ENCODE data around the gene TVP23C. TPM values are rescaled to one million over a fixed set of nuclear protein-coding genes. Genes with fewer than 3 reads are reported as not detected.
A peak's percentile ranks its signal among the peaks of the same experiment; 100 is the strongest.

The TVP23C gene
- total RNA-seq, 1 experiment from 2014 or later = 15.3 TPM

DNA sequence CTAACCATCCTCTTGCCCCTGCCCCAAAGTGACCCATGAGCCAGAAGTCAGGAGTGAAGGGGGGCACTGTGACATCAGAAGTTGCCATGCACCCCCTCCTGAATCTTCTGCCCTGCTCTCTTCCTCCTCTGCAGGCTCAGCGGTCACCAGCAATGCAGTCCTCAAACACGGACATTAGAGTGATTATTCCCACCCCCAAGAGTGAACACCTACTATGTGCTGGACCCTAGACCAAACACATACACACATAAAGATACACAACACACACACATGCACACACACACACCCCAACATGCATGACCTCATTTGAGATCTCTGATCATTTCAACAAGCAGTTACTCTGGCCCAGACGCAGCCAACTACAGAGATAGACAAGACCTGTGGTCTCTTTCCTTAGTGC, 95.7 kb downstream of the TVP23C start, which contains the start of gene CDRT4:
CDRT4 (minus strand) TSS at position 30 of the 400 bp plus-strand sequence. CDS start 27,383 bp downstream, outside the sequence.
- no peaks in the 10 kb centered on the region for H3K36me3 Mint-ChIP-seq (ENCODE audit: insufficient read depth, unreplicated experiment)
- POLR2A ChIA-PET = no interaction called here
- Histone ChIP-seq H3K4me3 (ENCODE audit: low read depth, low read length) (no peak within 1 kb of the TSS), H3K4me1 (no peaks in the 10 kb centered on the region), H3K27me3 (replicated peaks; ENCODE audit: control insufficient read depth, insufficient read depth, low read length) (no peaks in the 10 kb centered on the region), H3K9me3 (no peaks in the 10 kb centered on the region), H3K36me3 (ENCODE audit: control insufficient read depth, insufficient read depth, low read length) (no peaks in the 10 kb centered on the region)
- TF ChIP-seq, protein P1, sequence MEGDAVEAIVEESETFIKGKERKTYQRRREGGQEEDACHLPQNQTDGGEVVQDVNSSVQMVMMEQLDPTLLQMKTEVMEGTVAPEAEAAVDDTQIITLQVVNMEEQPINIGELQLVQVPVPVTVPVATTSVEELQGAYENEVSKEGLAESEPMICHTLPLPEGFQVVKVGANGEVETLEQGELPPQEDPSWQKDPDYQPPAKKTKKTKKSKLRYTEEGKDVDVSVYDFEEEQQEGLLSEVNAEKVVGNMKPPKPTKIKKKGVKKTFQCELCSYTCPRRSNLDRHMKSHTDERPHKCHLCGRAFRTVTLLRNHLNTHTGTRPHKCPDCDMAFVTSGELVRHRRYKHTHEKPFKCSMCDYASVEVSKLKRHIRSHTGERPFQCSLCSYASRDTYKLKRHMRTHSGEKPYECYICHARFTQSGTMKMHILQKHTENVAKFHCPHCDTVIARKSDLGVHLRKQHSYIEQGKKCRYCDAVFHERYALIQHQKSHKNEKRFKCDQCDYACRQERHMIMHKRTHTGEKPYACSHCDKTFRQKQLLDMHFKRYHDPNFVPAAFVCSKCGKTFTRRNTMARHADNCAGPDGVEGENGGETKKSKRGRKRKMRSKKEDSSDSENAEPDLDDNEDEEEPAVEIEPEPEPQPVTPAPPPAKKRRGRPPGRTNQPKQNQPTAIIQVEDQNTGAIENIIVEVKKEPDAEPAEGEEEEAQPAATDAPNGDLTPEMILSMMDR (IDR thresholded peaks at IDR 0.05; ENCODE audit: insufficient read depth in 1 of 2, low read depth in 1 of 2, low read length in 1 of 2, severe bottlenecking in 1 of 2, unreplicated experiment in 1 of 2) = no peak
- peak within 1 kb of the TSS; percentile 48 for H3K27ac Mint-ChIP-seq (ENCODE audit: unreplicated experiment)
- no peaks in the 10 kb centered on the region for H3K27me3 Mint-ChIP-seq (ENCODE audit: insufficient read depth, unreplicated experiment)
- H3K9me3 Mint-ChIP-seq (ENCODE audit: unreplicated experiment) = no peaks in the 10 kb centered on the region
- no peak within 1 kb of the TSS for H3K4me3 Mint-ChIP-seq (ENCODE audit: unreplicated experiment)
- intact Hi-C loops (cut with micrococcal nuclease; ENCODE audit: unreplicated experiment) = no loop called here
- no peak for DNase-seq
- no TSS peak for BruUV-seq (replicated peaks)
- CTCF ChIA-PET = no interaction called here
- peaks cover 16% of the 10 kb centered on the region for H3K4me1 Mint-ChIP-seq (ENCODE audit: low read depth, unreplicated experiment)

DNA sequence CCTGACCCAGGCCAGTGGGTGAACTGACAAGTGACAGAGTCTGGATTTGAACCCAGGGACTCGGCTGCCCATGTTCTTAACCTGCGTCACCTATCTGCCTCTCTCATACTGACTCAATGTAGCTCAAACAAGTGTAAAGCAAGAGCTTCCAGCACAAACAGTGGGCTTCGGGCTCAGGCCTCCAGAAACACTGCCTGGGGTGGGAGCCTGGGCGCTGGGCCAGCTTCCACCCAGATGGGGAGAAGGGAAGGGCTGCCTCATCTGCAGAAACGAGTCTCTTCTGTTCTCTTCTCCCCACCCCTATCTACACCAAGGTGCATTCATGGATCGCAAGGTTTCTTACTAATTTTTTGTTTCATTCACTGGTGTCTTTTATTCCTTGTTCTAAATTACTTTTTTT, 97.2 kb downstream of the TVP23C start:
- Mint-ChIP-seq H3K27ac (ENCODE audit: unreplicated experiment) (no peak overlapping the region), H3K9me3 (ENCODE audit: unreplicated experiment) (no peaks in the 10 kb centered on the region), H3K4me3 (ENCODE audit: unreplicated experiment) (no peak overlapping the region), H3K36me3 (ENCODE audit: insufficient read depth, unreplicated experiment) (no peaks in the 10 kb centered on the region), H3K4me1 (ENCODE audit: low read depth, unreplicated experiment) (peaks cover 16% of the 10 kb centered on the region), H3K27me3 (ENCODE audit: insufficient read depth, unreplicated experiment) (no peaks in the 10 kb centered on the region)
- H3K4me3 ChIP-seq (ENCODE audit: low read depth, low read length) = no peak overlapping the region
- no peaks in the 10 kb centered on the region for H3K27me3 ChIP-seq (replicated peaks; ENCODE audit: control insufficient read depth, insufficient read depth, low read length)
- CTCF ChIA-PET = no interaction called here
- no peaks in the 10 kb centered on the region for H3K4me1 ChIP-seq
- BruUV-seq (replicated peaks) = no TSS peak
- intact Hi-C loops (cut with micrococcal nuclease; ENCODE audit: unreplicated experiment) = no loop called here
- DNase-seq = no peak
- POLR2A ChIA-PET = no interaction called here
- H3K9me3 ChIP-seq = no peaks in the 10 kb centered on the region
- H3K36me3 ChIP-seq (ENCODE audit: control insufficient read depth, insufficient read depth, low read length) = no peaks in the 10 kb centered on the region
- TF ChIP-seq, protein P1 (IDR thresholded peaks at IDR 0.05; ENCODE audit: insufficient read depth in 1 of 2, low read depth in 1 of 2, low read length in 1 of 2, severe bottlenecking in 1 of 2, unreplicated experiment in 1 of 2) = no peak

DNA sequence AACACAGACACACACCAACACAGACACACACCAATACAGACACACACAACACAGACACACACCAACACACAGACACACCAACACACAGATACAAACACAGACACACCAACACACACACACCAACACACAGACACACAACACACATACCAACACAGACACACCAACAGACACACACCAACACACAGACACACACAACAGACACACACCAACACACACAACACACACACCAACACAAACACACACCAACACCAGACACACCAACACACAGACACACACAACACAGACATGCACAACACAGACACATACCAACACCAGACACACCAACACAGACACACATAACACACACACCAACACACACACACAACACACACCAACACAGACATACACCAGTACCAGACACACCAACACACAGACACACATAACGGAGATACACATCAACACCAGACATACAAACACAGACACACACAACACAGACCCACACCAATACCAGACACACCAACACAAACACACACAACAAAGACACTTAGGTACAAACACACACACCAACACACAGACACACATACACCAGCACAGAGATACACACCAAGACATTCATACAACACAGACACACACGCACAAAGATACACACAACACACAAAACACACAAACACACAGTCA, 98.1 kb downstream of the TVP23C start:
- TF ChIP-seq, protein P1 (IDR thresholded peaks at IDR 0.05; ENCODE audit: insufficient read depth in 1 of 2, low read depth in 1 of 2, low read length in 1 of 2, severe bottlenecking in 1 of 2, unreplicated experiment in 1 of 2) = no peak
- Histone ChIP-seq H3K36me3 (ENCODE audit: control insufficient read depth, insufficient read depth, low read length) (no peaks in the 10 kb centered on the region), H3K4me3 (ENCODE audit: low read depth, low read length) (no peak overlapping the region), H3K4me1 (no peaks in the 10 kb centered on the region), H3K27me3 (replicated peaks; ENCODE audit: control insufficient read depth, insufficient read depth, low read length) (no peaks in the 10 kb centered on the region), H3K9me3 (no peaks in the 10 kb centered on the region)
- BruUV-seq (replicated peaks) = no TSS peak
- ChIA-PET POLR2A (no interaction called here), CTCF (no interaction called here)
- intact Hi-C loops (cut with micrococcal nuclease; ENCODE audit: unreplicated experiment) = no loop called here
- H3K36me3 Mint-ChIP-seq (ENCODE audit: insufficient read depth, unreplicated experiment) = no peaks in the 10 kb centered on the region
- peaks cover 16% of the 10 kb centered on the region for H3K4me1 Mint-ChIP-seq (ENCODE audit: low read depth, unreplicated experiment)
- no peaks in the 10 kb centered on the region for H3K9me3 Mint-ChIP-seq (ENCODE audit: unreplicated experiment)
- H3K27me3 Mint-ChIP-seq (ENCODE audit: insufficient read depth, unreplicated experiment) = no peaks in the 10 kb centered on the region
- no peak overlapping the region for H3K27ac Mint-ChIP-seq (ENCODE audit: unreplicated experiment)
- H3K4me3 Mint-ChIP-seq (ENCODE audit: unreplicated experiment) = no peak overlapping the region
- no peak for DNase-seq

Measured in Caco-2 (cell line).